ENCODE results near the gene MAP3K9. TPM values are rescaled to one million over a fixed set of nuclear protein-coding genes. Genes with fewer than 3 reads are reported as not detected.

The MAP3K9 gene
- total RNA-seq, 1 donor from 2014 or later: 13.0 TPM

DNA sequence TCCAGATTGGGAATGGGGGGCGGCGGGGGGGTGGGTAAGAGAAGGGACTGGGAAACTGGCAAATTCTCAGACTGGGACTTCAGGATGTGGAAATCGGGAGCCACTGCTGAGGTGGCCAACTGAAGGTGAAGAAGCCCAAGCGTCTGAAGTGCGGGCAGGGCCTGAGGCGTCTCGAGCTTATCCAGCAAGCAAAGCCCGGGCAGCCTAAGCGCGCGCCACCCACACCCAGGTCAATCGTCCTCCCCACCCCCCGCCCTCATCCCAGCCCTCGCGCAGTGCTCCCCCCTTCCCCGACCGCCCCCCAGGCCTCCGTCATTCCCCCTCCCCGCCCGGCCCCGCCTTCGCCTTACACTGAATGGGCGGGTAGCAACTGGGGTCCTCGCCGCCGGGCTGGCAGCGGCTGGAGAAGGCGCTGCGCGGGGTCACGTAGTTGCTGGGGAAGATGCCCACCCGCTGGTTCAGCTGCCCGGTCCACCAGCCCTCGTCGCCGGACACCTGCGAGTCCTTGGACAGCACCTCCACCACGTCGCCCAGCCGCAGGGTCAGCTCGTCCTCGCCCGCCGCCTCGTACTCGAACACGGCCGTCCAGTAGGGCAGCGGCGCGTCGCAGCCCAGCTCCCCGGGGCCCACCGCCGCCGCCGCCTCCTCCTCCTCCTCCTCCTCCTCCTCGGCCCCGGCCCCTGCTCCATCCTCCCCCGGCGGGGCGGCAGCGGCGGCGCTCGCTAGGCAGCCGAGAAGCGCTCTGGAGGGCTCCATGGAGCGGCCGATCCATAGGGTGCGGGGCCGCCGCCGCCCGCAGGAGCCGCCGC lies 693 bp downstream of the MAP3K9 start:
- Histone ChIP-seq H2AFZ (ENCODE audit: low read depth, low read length) (peak overlapping the region; percentile 80), H3K27me3 (ENCODE audit: insufficient read depth, low read length) (peaks cover 11% of the 10 kb centered on the region), H3K9me3 (ENCODE audit: insufficient read depth, low read depth, low read length) (no peaks in the 10 kb centered on the region), H3K27ac (ENCODE audit: low read depth, low read length) (no peak overlapping the region), H4K20me1 (ENCODE audit: insufficient read depth, low read length) (peaks cover 13% of the 10 kb centered on the region), H3K79me2 (ENCODE audit: insufficient read depth, low read length) (no peaks in the 10 kb centered on the region), H3K4me1 (ENCODE audit: insufficient read depth, low read length) (peaks cover 10% of the 10 kb centered on the region), H3K4me2 (ENCODE audit: low read length) (peak overlapping the region; percentile 94), H3K9ac (ENCODE audit: low read length) (peak overlapping the region; percentile 51), H3K4me3 (ENCODE audit: insufficient read depth, low read depth, low read length) (peak overlapping the region; percentile 64), H3K36me3 (ENCODE audit: insufficient read depth, low read length) (no peaks in the 10 kb centered on the region)
- H3K36me3 Mint-ChIP-seq (ENCODE audit: low read depth, unreplicated experiment): no peaks in the 10 kb centered on the region
- H3K9me3 Mint-ChIP-seq (ENCODE audit: unreplicated experiment): no peaks in the 10 kb centered on the region
- FAIRE-seq (no peak), DNase-seq (ENCODE audit: low read depth) (no peak)
- no peaks in the 10 kb centered on the region for H3K27me3 Mint-ChIP-seq (ENCODE audit: low read depth, unreplicated experiment)
- H3K4me3 Mint-ChIP-seq (ENCODE audit: unreplicated experiment): peak overlapping the region; percentile 92
- no peak overlapping the region for H3K27ac Mint-ChIP-seq (ENCODE audit: unreplicated experiment)
- TF ChIP-seq, protein P1, sequence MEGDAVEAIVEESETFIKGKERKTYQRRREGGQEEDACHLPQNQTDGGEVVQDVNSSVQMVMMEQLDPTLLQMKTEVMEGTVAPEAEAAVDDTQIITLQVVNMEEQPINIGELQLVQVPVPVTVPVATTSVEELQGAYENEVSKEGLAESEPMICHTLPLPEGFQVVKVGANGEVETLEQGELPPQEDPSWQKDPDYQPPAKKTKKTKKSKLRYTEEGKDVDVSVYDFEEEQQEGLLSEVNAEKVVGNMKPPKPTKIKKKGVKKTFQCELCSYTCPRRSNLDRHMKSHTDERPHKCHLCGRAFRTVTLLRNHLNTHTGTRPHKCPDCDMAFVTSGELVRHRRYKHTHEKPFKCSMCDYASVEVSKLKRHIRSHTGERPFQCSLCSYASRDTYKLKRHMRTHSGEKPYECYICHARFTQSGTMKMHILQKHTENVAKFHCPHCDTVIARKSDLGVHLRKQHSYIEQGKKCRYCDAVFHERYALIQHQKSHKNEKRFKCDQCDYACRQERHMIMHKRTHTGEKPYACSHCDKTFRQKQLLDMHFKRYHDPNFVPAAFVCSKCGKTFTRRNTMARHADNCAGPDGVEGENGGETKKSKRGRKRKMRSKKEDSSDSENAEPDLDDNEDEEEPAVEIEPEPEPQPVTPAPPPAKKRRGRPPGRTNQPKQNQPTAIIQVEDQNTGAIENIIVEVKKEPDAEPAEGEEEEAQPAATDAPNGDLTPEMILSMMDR (IDR thresholded peaks at IDR 0.05; ENCODE audit: insufficient read depth, low read depth, low read length): no peak
- TF ChIP-seq EZH2 (IDR thresholded peaks at IDR 0.05; ENCODE audit: insufficient read depth, low read length): peak; percentile 50
- H3K4me1 Mint-ChIP-seq (ENCODE audit: low read depth, unreplicated experiment): peaks cover 9% of the 10 kb centered on the region

DNA sequence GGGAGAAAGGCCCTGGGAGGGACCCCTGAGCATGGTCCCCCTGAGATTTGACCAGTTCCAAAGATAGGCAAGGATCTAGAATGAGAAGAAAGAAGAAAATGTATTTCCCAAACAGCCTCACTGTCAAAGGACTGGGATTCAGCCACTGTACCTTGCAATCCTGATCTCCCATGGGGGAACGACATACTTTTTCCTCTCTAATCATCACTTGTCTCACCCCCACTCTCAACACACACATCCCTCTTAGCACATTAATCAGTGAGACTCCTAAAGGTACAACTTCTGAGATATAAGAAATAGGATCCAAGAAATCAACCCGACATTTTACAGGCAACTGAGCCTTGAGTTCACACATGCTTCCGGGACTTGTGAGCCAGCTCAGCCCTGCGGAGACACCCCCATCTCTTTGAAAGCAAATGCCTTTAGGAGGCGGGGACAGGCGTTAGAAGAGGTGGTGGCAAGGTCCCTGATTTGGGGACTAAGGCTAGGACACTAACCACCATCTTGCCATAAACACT lies 1.4 kb downstream of the MAP3K9 start:
- Mint-ChIP-seq H3K27me3 (ENCODE audit: low read depth, unreplicated experiment) (no peaks in the 10 kb centered on the region), H3K36me3 (ENCODE audit: low read depth, unreplicated experiment) (no peaks in the 10 kb centered on the region), H3K4me3 (ENCODE audit: unreplicated experiment) (peak overlapping the region; percentile 92), H3K9me3 (ENCODE audit: unreplicated experiment) (no peaks in the 10 kb centered on the region), H3K27ac (ENCODE audit: unreplicated experiment) (peak overlapping the region; percentile 10), H3K4me1 (ENCODE audit: low read depth, unreplicated experiment) (peaks cover 9% of the 10 kb centered on the region)
- Histone ChIP-seq H3K79me2 (ENCODE audit: insufficient read depth, low read length) (no peaks in the 10 kb centered on the region), H4K20me1 (ENCODE audit: insufficient read depth, low read length) (peaks cover 13% of the 10 kb centered on the region), H3K9me3 (ENCODE audit: insufficient read depth, low read depth, low read length) (no peaks in the 10 kb centered on the region), H3K4me2 (ENCODE audit: low read length) (peak overlapping the region; percentile 94), H3K4me1 (ENCODE audit: insufficient read depth, low read length) (peaks cover 10% of the 10 kb centered on the region), H3K27ac (ENCODE audit: low read depth, low read length) (no peak overlapping the region), H3K36me3 (ENCODE audit: insufficient read depth, low read length) (no peaks in the 10 kb centered on the region), H3K9ac (ENCODE audit: low read length) (no peak overlapping the region), H2AFZ (ENCODE audit: low read depth, low read length) (peak overlapping the region; percentile 45), H3K4me3 (ENCODE audit: insufficient read depth, low read depth, low read length) (peak overlapping the region; percentile 36), H3K27me3 (ENCODE audit: insufficient read depth, low read length) (peaks cover 11% of the 10 kb centered on the region)
- TF ChIP-seq, protein P1 (IDR thresholded peaks at IDR 0.05; ENCODE audit: insufficient read depth, low read depth, low read length): no peak
- no peak for TF ChIP-seq EZH2 (IDR thresholded peaks at IDR 0.05; ENCODE audit: insufficient read depth, low read length)
- DNase-seq (ENCODE audit: low read depth): no peak
- no peak for FAIRE-seq
